CD4-positive, alpha-beta memory T cell (primary cell): ENCODE data around the gene SPDYE4. TPM values are rescaled to one million over a fixed set of nuclear protein-coding genes. Genes with fewer than 3 reads are reported as not detected.

ENCODE experiments used
- CTCF ChIA-PET: fragments of 350-600 bp; sonication (Branson Sonifier 250); formaldehyde crosslinking; loops from one replicate; lab custom pipeline; 2021; ENCODE audit warnings: inconsistent platforms; ENCODE audit not compliant: partially characterized antibody; lab: Charles Lee
- POLR2A ChIA-PET: fragments of 350-600 bp; sonication (Branson Sonifier 250); formaldehyde crosslinking; loops from one replicate; lab custom pipeline; 2021; ENCODE audit not compliant: partially characterized antibody; lab: Charles Lee
- DNase-seq, 5 donors: peaks; one replicate each; pipeline versions ENCODE4 v3.0.0 to v3.0.0-alpha.2; 2020 to 2022; ENCODE audit warnings: mixed read lengths in 1 of 5
- H3K27ac ChIP-seq: one replicate; pipeline ENCODE4 v1.7.0; 2013; ENCODE audit warnings: low read depth, low read length
- H3K27me3 ChIP-seq: 2 replicates; pipeline ENCODE4 v1.7.0; 2013; ENCODE audit warnings: mild to moderate bottlenecking, low read length, moderate library complexity; ENCODE audit not compliant: insufficient read depth
- H3K36me3 ChIP-seq: 2 replicates; pipeline ENCODE4 v1.7.0; 2013; ENCODE audit warnings: mild to moderate bottlenecking, low read length, moderate library complexity; ENCODE audit not compliant: insufficient read depth
- H3K4me1 ChIP-seq: 2 replicates; pipeline ENCODE4 v1.7.0; 2013; ENCODE audit warnings: mild to moderate bottlenecking, low read length, moderate library complexity; ENCODE audit not compliant: insufficient read depth
- H3K4me3 ChIP-seq, 2 donors: one replicate each; pipeline ENCODE4 v1.7.0; 2013; ENCODE audit warnings: low read length in 2 of 2, mild to moderate bottlenecking in 1 of 2
- H3K9me3 ChIP-seq, 2 donors: one replicate each; pipeline ENCODE4 v1.7.0; 2013; ENCODE audit warnings: low read length in 2 of 2, control low read depth in 1 of 2; ENCODE audit not compliant: control insufficient read depth in 1 of 2
- H3K27ac Mint-ChIP-seq, 7 donors: one replicate each; pipeline ENCODE4 v1.8.0; 2020 to 2021; ENCODE audit warnings: mixed read lengths in 7 of 7, mild to moderate bottlenecking in 6 of 7, inconsistent platforms in 3 of 7, moderate library complexity in 3 of 7
- H3K27me3 Mint-ChIP-seq, 2 donors: one replicate each; pipeline ENCODE4 v1.8.0; 2020 to 2021; ENCODE audit warnings: mixed read lengths in 2 of 2
- H3K36me3 Mint-ChIP-seq, 2 donors: one replicate each; pipeline ENCODE4 v1.8.0; 2020 to 2021; ENCODE audit warnings: mixed read lengths in 2 of 2, inconsistent platforms in 1 of 2, mild to moderate bottlenecking in 1 of 2
- H3K4me1 Mint-ChIP-seq, 4 donors: one replicate each; pipeline ENCODE4 v1.8.0; 2020 to 2021; ENCODE audit warnings: mixed read lengths in 4 of 4, mild to moderate bottlenecking in 1 of 4
- H3K4me3 Mint-ChIP-seq, 8 donors: one replicate each; pipeline ENCODE4 v1.8.0; 2020 to 2021; ENCODE audit warnings: mixed read lengths in 8 of 8, mild to moderate bottlenecking in 7 of 8, moderate library complexity in 6 of 8, inconsistent platforms in 3 of 8
- H3K9me3 Mint-ChIP-seq, 8 donors: one replicate each; pipeline ENCODE4 v1.8.0; 2020 to 2021; ENCODE audit warnings: mixed read lengths in 8 of 8, mild to moderate bottlenecking in 5 of 8, inconsistent platforms in 3 of 8, moderate library complexity in 1 of 8
- intact Hi-C: fragments of 100-400 bp; cut with micrococcal nuclease; formaldehyde crosslinking; loops from one replicate; pipeline ENCODE4 v1.15.1; 2023
- polyA plus RNA-seq, 2 donors: library from polyadenylated mRNA; unstranded; fragments of 300-500 nt; fragmentation: Illumina TruSeq; gene quantifications; one replicate each; pipeline ENCODE4 v1.2.3, GENCODE V29; 2021
- total RNA-seq, 2 experiments: library from RNA; stranded (reverse); gene quantifications; one replicate each; pipeline ENCODE4 v1.2.3, GENCODE V29; 2021

Gene SPDYE4
- total and polyA plus RNA-seq, 4 experiments from 2014 or later, result not detected

- Histone ChIP-seq H3K27me3 (no peaks in the 10 kb centered on the region), H3K36me3 (no peaks in the 10 kb centered on the region), H3K27ac (no peak overlapping the region), H3K4me1 (no peaks in the 10 kb centered on the region), H3K4me3 (no peak overlapping the region), H3K9me3 (no peaks in the 10 kb centered on the region)
- intact Hi-C loops, result no loop called here
- H3K4me1 Mint-ChIP-seq, result peaks cover 0 to 2% (median under 1%) of the 10 kb centered on the region in 4 donors
- H3K9me3 Mint-ChIP-seq, result peaks cover 0 to 3% (median 0%) of the 10 kb centered on the region in 8 donors
- DNase-seq, result no peak
- H3K27me3 Mint-ChIP-seq, result peaks cover 25 to 27% of the 10 kb centered on the region in 2 donors
- H3K27ac Mint-ChIP-seq, result no peak overlapping the region
- H3K4me3 Mint-ChIP-seq, result peak overlapping the region in 1 of 8 donors; percentile 18
- CTCF ChIA-PET, result no interaction called here
- H3K36me3 Mint-ChIP-seq, result no peaks in the 10 kb centered on the region
- POLR2A ChIA-PET, result no interaction called here
These were observed 52.9 kb downstream of the SPDYE4 start for GRCh38 chr17:8705427-8705826.

DNA sequence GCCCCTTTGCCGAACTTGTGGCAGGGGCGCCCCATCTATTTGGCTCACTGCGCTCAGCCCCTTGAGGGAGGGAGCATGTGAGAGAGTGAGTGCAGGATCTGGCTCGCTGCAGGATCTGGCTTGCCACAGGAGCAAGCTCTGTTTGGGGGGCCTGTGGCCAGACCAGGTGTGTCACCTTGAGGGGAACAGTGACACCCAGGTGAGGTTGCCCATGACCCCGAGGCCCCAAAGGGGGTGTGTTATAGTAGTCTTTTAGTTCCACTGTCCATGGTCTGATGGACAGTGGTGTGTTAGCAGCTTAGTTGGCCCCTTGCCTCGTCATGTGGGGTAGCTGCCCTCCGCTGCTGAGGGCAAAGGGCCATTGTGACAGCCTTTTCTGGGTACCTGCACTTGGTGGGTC, 55.3 kb downstream of the SPDYE4 start:
- H3K4me3 ChIP-seq, result no peak overlapping the region
- H3K9me3 ChIP-seq, result no peaks in the 10 kb centered on the region
- H3K27ac Mint-ChIP-seq, result no peak overlapping the region
- DNase-seq, result no peak
- H3K27me3 Mint-ChIP-seq, result peaks cover 21 to 25% of the 10 kb centered on the region in 2 donors
- no peaks in the 10 kb centered on the region for H3K27me3 ChIP-seq
- no peaks in the 10 kb centered on the region for H3K36me3 Mint-ChIP-seq
- CTCF ChIA-PET, result no interaction called here
- POLR2A ChIA-PET, result no interaction called here
- H3K4me3 Mint-ChIP-seq, result no peak overlapping the region
- peaks cover 0 to 3% (median 0%) of the 10 kb centered on the region in 8 donors for H3K9me3 Mint-ChIP-seq
- H3K4me1 Mint-ChIP-seq, result peaks cover 0 to 7% (median 3%) of the 10 kb centered on the region in 4 donors
- no peaks in the 10 kb centered on the region for H3K4me1 ChIP-seq
- intact Hi-C loops, result no loop called here
- H3K27ac ChIP-seq, result no peak overlapping the region
- no peaks in the 10 kb centered on the region for H3K36me3 ChIP-seq

GRCh38 chr17:8701754-8702153, 56.6 kb downstream of the SPDYE4 start:
- Mint-ChIP-seq H3K4me3 (no peak overlapping the region), H3K27me3 (peaks cover 19 to 21% of the 10 kb centered on the region in 2 donors), H3K36me3 (no peaks in the 10 kb centered on the region), H3K9me3 (peaks cover 0 to 3% (median 0%) of the 10 kb centered on the region in 8 donors), H3K27ac (no peak overlapping the region), H3K4me1 (peaks cover 0 to 7% (median 3%) of the 10 kb centered on the region in 4 donors)
- Histone ChIP-seq H3K4me1 (no peaks in the 10 kb centered on the region), H3K4me3 (no peak overlapping the region), H3K27ac (no peak overlapping the region), H3K9me3 (no peaks in the 10 kb centered on the region), H3K36me3 (no peaks in the 10 kb centered on the region), H3K27me3 (no peaks in the 10 kb centered on the region)
- intact Hi-C loops, result no loop called here
- POLR2A ChIA-PET, result no interaction called here
- no peak for DNase-seq
- CTCF ChIA-PET, result no interaction called here

- H3K27ac ChIP-seq, result no peak overlapping the region
- no peak overlapping the region for H3K4me3 ChIP-seq
- H3K27me3 ChIP-seq, result no peaks in the 10 kb centered on the region
- Mint-ChIP-seq H3K4me1 (peaks cover 0 to 7% (median 3%) of the 10 kb centered on the region in 4 donors), H3K9me3 (peaks cover 0 to 3% (median 0%) of the 10 kb centered on the region in 8 donors), H3K27ac (peak overlapping the region in 1 of 7 donors; percentile 40), H3K36me3 (no peaks in the 10 kb centered on the region), H3K4me3 (no peak overlapping the region), H3K27me3 (peaks cover 19 to 21% of the 10 kb centered on the region in 2 donors)
- DNase-seq, result no peak
- no peaks in the 10 kb centered on the region for H3K9me3 ChIP-seq
- ChIA-PET POLR2A (no interaction called here), CTCF (no interaction called here)
- intact Hi-C loops, result no loop called here
- H3K36me3 ChIP-seq, result no peaks in the 10 kb centered on the region
- no peaks in the 10 kb centered on the region for H3K4me1 ChIP-seq
These were observed 57.1 kb downstream of the SPDYE4 start for GRCh38 chr17:8701221-8701620.

Other genes with a start within 250 kb of the SPDYE4 start
- gene MYH10, start 127.8 kb downstream of the SPDYE4 start, total RNA-seq, result 1 to 10 TPM; 1.9 to 2.8 TPM
- 1 to 10 TPM; 1.9 to 2.2 TPM for gene MYH10, start 127.8 kb downstream of the SPDYE4 start, polyA plus RNA-seq
- under 1 TPM; 0.32 to 0.64 TPM for gene CCDC42, start 13.7 kb downstream of the SPDYE4 start, total RNA-seq
- gene CCDC42, start 13.7 kb downstream of the SPDYE4 start, polyA plus RNA-seq, result not detected
- gene MFSD6L, start 40.8 kb upstream of the SPDYE4 start, total RNA-seq, result not detected
- under 1 TPM in 1 of 2 donors, not detected in 1; 0.14 TPM for gene MFSD6L, start 40.8 kb upstream of the SPDYE4 start, polyA plus RNA-seq
- under 1 TPM; 0.17 to 0.25 TPM for gene PIK3R6, start 109.1 kb upstream of the SPDYE4 start, total RNA-seq
- gene PIK3R6, start 109.1 kb upstream of the SPDYE4 start, polyA plus RNA-seq, result under 1 TPM; 0.13 to 0.47 TPM
- 10 to 100 TPM; 85.1 to 89.4 TPM for gene PIK3R5, start 207.2 kb upstream of the SPDYE4 start, total RNA-seq
- gene PIK3R5, start 207.2 kb upstream of the SPDYE4 start, polyA plus RNA-seq, result 10 to 100 TPM; 18.5 to 62.0 TPM